Measurements from ENCODE around the gene ALPG. TPM values are rescaled to one million over a fixed set of nuclear protein-coding genes. Genes with fewer than 3 reads are reported as not detected.
"Not testable (repeated sequence)": the region's sequence is repeated elsewhere in the genome, so short reads cannot be mapped to it uniquely, and the experiment has no call there.

ALPG gene
- total and polyA plus RNA-seq, 2 of the 13 experiments (the other 11 are each of a cell fraction or from before 2014, with no cell fraction given), result not detected

DNA sequence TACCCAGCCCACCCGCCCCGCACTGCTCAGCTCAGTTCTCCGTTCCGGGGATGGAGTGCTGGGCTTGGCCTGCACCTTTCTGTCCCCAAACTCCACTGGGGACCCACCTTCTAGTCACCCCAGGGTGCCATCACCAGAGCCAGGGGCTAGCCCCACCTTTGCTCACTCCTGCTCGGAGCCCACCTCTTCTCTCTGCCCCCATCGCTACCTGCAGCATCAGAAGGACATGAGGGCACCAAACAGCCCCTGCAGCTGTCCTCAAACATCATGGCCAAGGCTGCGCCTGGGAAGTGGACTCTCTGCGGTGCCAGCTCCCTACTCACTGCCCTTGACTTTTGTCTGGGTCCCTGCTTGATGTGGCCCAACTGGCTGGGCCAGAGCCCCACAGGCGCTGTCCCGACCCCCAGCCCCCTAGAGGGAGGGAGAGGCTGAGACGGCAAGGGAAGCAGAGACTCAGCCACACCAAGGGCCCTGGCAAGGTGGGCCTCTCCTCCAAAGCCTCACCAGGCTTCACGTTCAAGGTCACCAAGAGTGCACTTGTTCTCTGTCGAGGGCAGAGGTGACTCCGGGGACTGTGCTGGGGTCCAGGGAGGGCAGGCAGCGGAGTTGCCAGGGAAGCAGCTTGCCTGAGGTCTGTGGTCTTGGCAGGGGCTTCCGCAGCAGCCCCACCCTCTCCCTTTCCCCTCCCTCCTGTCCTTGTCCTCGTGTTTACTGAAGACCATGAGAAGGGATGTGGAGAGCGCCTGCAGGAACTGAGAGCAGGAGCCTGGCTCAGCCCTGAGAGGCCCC, 41.6 kb upstream of the ALPG start:
- H2AFZ ChIP-seq (ENCODE audit: low read length); POLR2A ChIA-PET; H3K4me3 ChIP-seq (replicated peaks in 1 of 3; ENCODE audit: insufficient read depth in 1 of 3, low read depth in 2 of 3, low read length in 3 of 3); BruUV-seq (replicated peaks); H3K9ac ChIP-seq (ENCODE audit: insufficient read depth, low read depth, low read length); H3K79me2 ChIP-seq (ENCODE audit: insufficient read depth, low read length); H4K20me1 ChIP-seq (ENCODE audit: insufficient read depth, low read length); H3K27ac ChIP-seq (ENCODE audit: extremely low read length, insufficient read depth, low read length); H3K9me3 ChIP-seq (ENCODE audit: low read length); H3K36me3 ChIP-seq (replicated peaks in 1 of 2; ENCODE audit: control insufficient read depth in 1 of 2, insufficient read depth in 2 of 2, low read length in 2 of 2); H3K4me2 ChIP-seq (ENCODE audit: low read depth, low read length); CTCF ChIA-PET (ENCODE audit: low intra/inter-chr PET ratio, low total read pairs); in situ Hi-C loops (cut with HindIII; ENCODE audit: extremely low pct_ligation_motif_present, low pct_unique_long_range_greater_than_20kb); DNase-seq (ENCODE audit: low spot score); FAIRE-seq; TF ChIP-seq NR2F6 (CRISPR knock-in tag; IDR thresholded peaks at IDR 0.05): not testable (repeated sequence)
- peaks cover 48% of the 10 kb centered on the region for H3K4me1 ChIP-seq (ENCODE audit: insufficient read depth, low read length)
- intact Hi-C loops (cut with micrococcal nuclease; ENCODE audit: unreplicated experiment), result loop anchor here (1.0 kb wide), 1 partner anchor 459 kb away; no protein-coding TSS in a partner anchor
- TF ChIP-seq SKI (IDR thresholded peaks at IDR 0.05; ENCODE audit: partially characterized antibody), result peak; percentile 18
- TF ChIP-seq RARA (CRISPR knock-in tag; IDR thresholded peaks at IDR 0.05), result peak; percentile 80
- 0 out of 2 replicates have a peak, but pooled peaks have one; percentile 17 for TF ChIP-seq NR2F6 (IDR thresholded peaks at IDR 0.05)
- peak; percentile 14; the same call in 1 of the 2 replicates for TF ChIP-seq MTF2 (CRISPR knock-in tag; IDR thresholded peaks at IDR 0.05; ENCODE audit: borderline replicate concordance)
- TF ChIP-seq HNF4A (CRISPR knock-in tag; IDR thresholded peaks at IDR 0.05), result peak; percentile 31; the same call in 1 of the 2 replicates
- peak; percentile 1; the same call in 2 of the 3 replicates for ATAC-seq
- 48% methylated on average over 14 of the region's 18 CpGs for WGBS (ENCODE audit: low lambda C conversion rate)
- peaks cover 0 to 10% of the 10 kb centered on the region in 2 experiments; a peak in 2 of 5 replicates for H3K27me3 ChIP-seq (ENCODE audit: control insufficient read depth in 1 of 2, insufficient read depth in 2 of 2, low read length in 2 of 2)

- H3K79me2 ChIP-seq (ENCODE audit: insufficient read depth, low read length), result no peaks in the 10 kb centered on the region
- ATAC-seq (peak; percentile 85), FAIRE-seq (peak; percentile 64), DNase-seq (ENCODE audit: low spot score) (peak; percentile 62)
- H3K9ac ChIP-seq (ENCODE audit: insufficient read depth, low read depth, low read length), result no peak overlapping the region
- no peaks in the 10 kb centered on the region for H3K36me3 ChIP-seq (replicated peaks in 1 of 2; ENCODE audit: control insufficient read depth in 1 of 2, insufficient read depth in 2 of 2, low read length in 2 of 2)
- peak overlapping the region; percentile 40 for H3K4me2 ChIP-seq (ENCODE audit: low read depth, low read length)
- no peaks in the 10 kb centered on the region; the same call in 1 of the 2 replicates for H3K9me3 ChIP-seq (ENCODE audit: low read length)
- in situ Hi-C loops (cut with HindIII; ENCODE audit: extremely low pct_ligation_motif_present, low pct_unique_long_range_greater_than_20kb) (no loop called here), intact Hi-C loops (cut with micrococcal nuclease; ENCODE audit: unreplicated experiment) (loop anchor here (1.0 kb wide), 1 partner anchor 459 kb away; no protein-coding TSS in a partner anchor)
- CTCF ChIA-PET (ENCODE audit: low intra/inter-chr PET ratio, low total read pairs), result interaction anchor here (0.9 kb wide), 1 partner anchor 460 kb away, joined by 4 read pairs; no protein-coding TSS in a partner anchor
- POLR2A ChIA-PET, result no interaction called here
- H2AFZ ChIP-seq (ENCODE audit: low read length), result no peak overlapping the region
- H4K20me1 ChIP-seq (ENCODE audit: insufficient read depth, low read length), result no peaks in the 10 kb centered on the region
- WGBS (ENCODE audit: low lambda C conversion rate), result 47% methylated on average over 16 of the region's 20 CpGs
- H3K27me3 ChIP-seq (ENCODE audit: control insufficient read depth in 1 of 2, insufficient read depth in 2 of 2, low read length in 2 of 2), result peaks cover 0 to 15% of the 10 kb centered on the region in 2 experiments; a peak in 3 of 5 replicates
- H3K27ac ChIP-seq (ENCODE audit: extremely low read length, insufficient read depth, low read length), result no peak overlapping the region
- H3K4me1 ChIP-seq (ENCODE audit: insufficient read depth, low read length), result peaks cover 48% of the 10 kb centered on the region
- no TSS peak for BruUV-seq (replicated peaks)
- no peak overlapping the region for H3K4me3 ChIP-seq (replicated peaks in 1 of 3; ENCODE audit: insufficient read depth in 1 of 3, low read depth in 2 of 3, low read length in 3 of 3)
- peak; percentile 43; the same call in 1 of the 2 replicates for TF ChIP-seq HIC2 (CRISPR knock-in tag; IDR thresholded peaks at IDR 0.05; ENCODE audit: low read depth)
- TF ChIP-seq SOX13 (IDR thresholded peaks at IDR 0.05), result no peak
- TF ChIP-seq SOX13 (CRISPR knock-in tag; conservative IDR thresholded peaks at IDR 0.05 in 1 of 2, IDR thresholded peaks at IDR 0.05 in 1 of 2), result no peak
Observed at GRCh38 chr2:232365621-232366321, 40.9 kb upstream of the ALPG start.

Data from HepG2 (cell line).